Esophagus muscularis mucosa (tissue), 4 donors: ENCODE measurements around the gene THAP4. TPM values are rescaled to one million over a fixed set of nuclear protein-coding genes. Genes with fewer than 3 reads are reported as not detected.
A peak's percentile ranks its signal among the peaks of the same experiment; 100 is the strongest.

Experiments used
- DNase-seq: peaks from one replicate; pipeline ENCODE4 v3.0.0-alpha.2; 2017; ENCODE audit errors: extremely low spot score
- H3K27ac ChIP-seq, 4 donors: fragments of 200-600 bp; sonication (generic); replicated peaks in 1 of 4; 1 replicate in 3 of 4; 2 replicates in 1 of 4; pipeline ENCODE4 v1.5.1; 2016 to 2019; ENCODE audit warnings: mild to moderate bottlenecking in 1 of 4
- H3K27me3 ChIP-seq, 4 donors: fragments of 200-600 bp; sonication (generic); one replicate each; pipeline versions ENCODE4 v1.5.1 to v1.6.0; 2016 to 2019
- H3K36me3 ChIP-seq, 4 donors: fragments of 200-600 bp; sonication (generic); one replicate each; pipeline ENCODE4 v1.5.1; 2016 to 2019
- H3K4me1 ChIP-seq, 4 donors: fragments of 200-600 bp; sonication (generic); one replicate each; pipeline ENCODE4 v1.5.1; 2016 to 2019
- H3K4me3 ChIP-seq, 4 donors: fragments of 200-600 bp; sonication (generic); 1 replicate in 2 of 4; 2 replicates in 2 of 4; pipeline ENCODE4 v1.5.1; 2016 to 2019; ENCODE audit warnings: mild to moderate bottlenecking in 4 of 4, moderate library complexity in 1 of 4
- H3K9me3 ChIP-seq, 4 donors: fragments of 200-600 bp; sonication (generic); 1 replicate in 3 of 4; 2 replicates in 1 of 4; pipeline ENCODE4 v1.5.1; 2016 to 2019
- EP300 ChIP-seq: sonication (generic); formaldehyde crosslinking; IDR thresholded peaks from one replicate; pipeline ENCODE4 v1.6.1; 2017; ENCODE audit warnings: antibody characterized with exemption
- POLR2A ChIP-seq: fragments of 450-650 bp; IDR thresholded peaks from one replicate; pipeline ENCODE4 v1.6.1; 2017; ENCODE audit warnings: antibody characterized with exemption, moderate library complexity, mild to moderate bottlenecking, low read depth
- POLR2AphosphoS5 ChIP-seq, 2 donors: sonication (generic); formaldehyde crosslinking; IDR thresholded peaks; one replicate each; pipeline ENCODE4 v1.6.1; 2017; ENCODE audit warnings: antibody characterized with exemption in 2 of 2
- WGBS: methylation state at CpG from one replicate; pipeline ENCODE4 v1.1.5; 2018; 5-methylcytosine and 5-hydroxymethylcytosine counted together
- intact Hi-C: fragments of 100-400 bp; cut with DNase I; formaldehyde crosslinking; loops from one replicate; pipeline ENCODE4 v1.15.1; 2023
- total RNA-seq, 4 donors: library from RNA; depleted of rRNA; stranded (reverse); fragments of >200 nt; gene quantifications; one replicate each; pipeline versions ENCODE4 v1.1.0 to v1.2.1, GENCODE V29; 2016
- TF ChIP-seq, protein P1 (sequence below), 3 experiments: fragments of 200-600 bp in 2 of 3; fragments of 450-650 bp in 1 of 3; sonication (generic) in 2 of 3; IDR thresholded peaks; one replicate each; pipeline ENCODE4 v1.5.1; 2017 to 2019; ENCODE audit warnings: antibody characterized with exemption in 3 of 3, mild to moderate bottlenecking in 2 of 3, moderate library complexity in 1 of 3

Gene THAP4
- total RNA-seq, 4 donors from 2014 or later, result 37.0 to 69.8 (median 49.6) TPM

DNA sequence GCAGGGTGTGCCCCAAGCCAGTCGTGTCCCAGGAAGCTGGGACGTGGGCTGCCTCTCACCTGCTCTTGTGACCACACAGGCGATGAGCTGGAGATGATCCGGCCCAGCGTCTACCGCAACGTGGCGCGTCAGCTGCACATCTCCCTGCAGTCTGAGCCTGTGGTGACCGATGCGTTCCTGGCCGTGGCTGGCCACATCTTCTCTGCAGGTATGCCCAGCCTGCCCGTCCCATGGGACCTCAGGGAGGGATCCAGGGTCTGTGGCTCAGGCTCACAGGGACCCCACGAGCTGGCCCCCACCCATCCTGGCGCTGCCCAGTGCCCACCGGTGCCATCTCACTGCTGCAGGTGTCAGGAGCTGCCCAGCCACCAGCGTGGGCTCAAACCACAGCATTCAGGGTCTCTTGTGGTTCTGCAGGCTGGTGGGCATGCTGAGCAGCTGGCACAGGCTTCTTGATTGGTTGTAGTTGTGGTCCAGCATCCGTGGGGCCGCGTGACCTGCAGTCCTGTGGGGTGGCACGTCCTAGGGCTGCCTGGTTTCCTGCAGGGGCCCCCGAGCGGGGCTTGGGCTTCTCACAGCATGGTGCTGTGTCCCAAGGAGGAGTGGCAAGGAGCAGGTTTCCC lies 74.6 kb downstream of the THAP4 start:
- intact Hi-C loops, result no loop called here
- H3K4me1 ChIP-seq, result peaks cover 42 to 86% (median 72%) of the 10 kb centered on the region in 4 donors
- H3K27me3 ChIP-seq, result peaks cover 0 to 17% (median 0%) of the 10 kb centered on the region in 4 donors
- 74% methylated on average over 13 of the region's 23 CpGs for WGBS
- TF ChIP-seq, protein P1, sequence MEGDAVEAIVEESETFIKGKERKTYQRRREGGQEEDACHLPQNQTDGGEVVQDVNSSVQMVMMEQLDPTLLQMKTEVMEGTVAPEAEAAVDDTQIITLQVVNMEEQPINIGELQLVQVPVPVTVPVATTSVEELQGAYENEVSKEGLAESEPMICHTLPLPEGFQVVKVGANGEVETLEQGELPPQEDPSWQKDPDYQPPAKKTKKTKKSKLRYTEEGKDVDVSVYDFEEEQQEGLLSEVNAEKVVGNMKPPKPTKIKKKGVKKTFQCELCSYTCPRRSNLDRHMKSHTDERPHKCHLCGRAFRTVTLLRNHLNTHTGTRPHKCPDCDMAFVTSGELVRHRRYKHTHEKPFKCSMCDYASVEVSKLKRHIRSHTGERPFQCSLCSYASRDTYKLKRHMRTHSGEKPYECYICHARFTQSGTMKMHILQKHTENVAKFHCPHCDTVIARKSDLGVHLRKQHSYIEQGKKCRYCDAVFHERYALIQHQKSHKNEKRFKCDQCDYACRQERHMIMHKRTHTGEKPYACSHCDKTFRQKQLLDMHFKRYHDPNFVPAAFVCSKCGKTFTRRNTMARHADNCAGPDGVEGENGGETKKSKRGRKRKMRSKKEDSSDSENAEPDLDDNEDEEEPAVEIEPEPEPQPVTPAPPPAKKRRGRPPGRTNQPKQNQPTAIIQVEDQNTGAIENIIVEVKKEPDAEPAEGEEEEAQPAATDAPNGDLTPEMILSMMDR (IDR thresholded peaks at IDR 0.05), result no peak
- TF ChIP-seq POLR2AphosphoS5 (IDR thresholded peaks at IDR 0.05), result no peak
- no peak for TF ChIP-seq EP300
- no peak for TF ChIP-seq POLR2A
- peak overlapping the region in 1 of 4 donors; percentile 30 for H3K27ac ChIP-seq
- H3K9me3 ChIP-seq, result peaks cover 0 to 2% (median 0%) of the 10 kb centered on the region in 4 donors
- H3K36me3 ChIP-seq, result peaks cover 0 to 18% (median 12%) of the 10 kb centered on the region in 4 donors
- DNase-seq, result no peak
- no peak overlapping the region for H3K4me3 ChIP-seq

DNA sequence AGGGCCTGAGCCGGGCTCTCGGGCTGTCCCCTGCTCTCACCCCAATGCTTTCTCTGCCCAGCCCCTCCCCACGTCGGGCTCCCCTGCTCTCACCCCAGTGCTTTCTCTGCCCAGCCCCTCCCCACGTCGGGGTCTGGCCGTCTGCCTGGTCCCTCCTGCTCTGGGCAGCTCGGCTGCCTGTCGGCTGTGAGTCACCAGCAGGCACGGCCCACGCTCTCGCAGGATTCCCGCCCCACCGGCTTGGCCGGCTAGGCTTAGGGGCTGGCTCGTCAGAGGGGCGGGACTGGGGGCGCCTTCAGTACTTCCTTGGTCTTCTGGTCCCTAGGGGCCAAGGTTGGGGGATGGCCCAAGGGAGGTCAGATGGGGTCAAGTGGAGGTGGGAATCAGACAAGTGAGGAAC lies 75.1 kb downstream of the THAP4 start:
- no CpG with 5 or more reads among the region's 18 CpGs for WGBS

DNA sequence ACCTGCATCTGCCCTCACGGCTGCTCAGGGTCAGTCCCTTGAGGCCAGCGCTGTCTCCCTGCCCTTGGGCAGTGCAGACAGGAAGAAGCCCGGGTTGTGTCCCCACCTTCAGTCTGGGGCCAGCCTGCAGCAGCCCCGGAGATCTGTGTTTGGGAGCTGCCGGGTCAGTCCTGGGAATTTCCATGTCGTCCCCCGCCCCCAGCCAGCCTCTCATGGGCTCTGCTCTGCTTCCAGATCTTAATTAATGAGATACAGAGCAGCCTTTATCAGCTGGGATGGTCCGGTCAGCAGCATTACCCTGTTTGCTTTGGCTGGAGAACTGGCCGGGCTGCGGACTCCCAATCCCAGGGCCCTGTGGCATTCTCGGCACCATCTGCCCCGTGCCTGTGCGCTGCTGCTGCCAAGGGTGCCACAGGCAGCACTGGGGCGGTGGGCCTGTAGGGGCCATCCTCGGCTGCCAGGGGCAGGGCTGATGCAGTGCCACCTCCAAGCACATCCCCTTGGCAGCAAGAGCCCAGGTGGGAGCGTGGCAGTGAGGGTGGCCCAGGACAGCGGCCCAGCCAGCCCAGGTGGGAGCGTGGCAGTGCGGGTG lies 76.0 kb downstream of the THAP4 start:
- H3K4me1 ChIP-seq, result peaks cover 42 to 76% (median 72%) of the 10 kb centered on the region in 4 donors
- H3K36me3 ChIP-seq, result peaks cover 0 to 18% (median 12%) of the 10 kb centered on the region in 4 donors
- H3K27me3 ChIP-seq, result peaks cover 0 to 17% (median 0%) of the 10 kb centered on the region in 4 donors
- intact Hi-C loops, result no loop called here
- TF ChIP-seq POLR2A, result no peak
- TF ChIP-seq, protein P1 (IDR thresholded peaks at IDR 0.05), result no peak
- no peak for TF ChIP-seq EP300
- no peak for TF ChIP-seq POLR2AphosphoS5 (IDR thresholded peaks at IDR 0.05)
- WGBS, result 31% methylated on average over 6 of the region's 19 CpGs
- peak overlapping the region; percentile 75 to 90 (median 84) for H3K27ac ChIP-seq
- peaks cover 0 to 16% (median 2%) of the 10 kb centered on the region in 4 donors for H3K9me3 ChIP-seq
- peak overlapping the region; percentile 66 to 87 (median 79) for H3K4me3 ChIP-seq
- no peak for DNase-seq

More for the DNA sequence above, 75.1 kb downstream of the THAP4 start:
- Histone ChIP-seq H3K4me3 (peak overlapping the region in 3 of 4 donors; percentile 1 to 30 (median 20)), H3K9me3 (peaks cover 0 to 7% (median under 1%) of the 10 kb centered on the region in 4 donors), H3K36me3 (peaks cover 0 to 18% (median 12%) of the 10 kb centered on the region in 4 donors), H3K27me3 (peaks cover 0 to 17% (median 0%) of the 10 kb centered on the region in 4 donors), H3K4me1 (peaks cover 42 to 84% (median 72%) of the 10 kb centered on the region in 4 donors), H3K27ac (peak overlapping the region in 1 of 4 donors; percentile 30)
- no peak for DNase-seq
- intact Hi-C loops, result no loop called here
- no peak for TF ChIP-seq EP300
- TF ChIP-seq POLR2AphosphoS5 (IDR thresholded peaks at IDR 0.05), result peak in 1 of 2 donors; percentile 52
- TF ChIP-seq, protein P1 (IDR thresholded peaks at IDR 0.05), result no peak
- TF ChIP-seq POLR2A, result no peak

DNA sequence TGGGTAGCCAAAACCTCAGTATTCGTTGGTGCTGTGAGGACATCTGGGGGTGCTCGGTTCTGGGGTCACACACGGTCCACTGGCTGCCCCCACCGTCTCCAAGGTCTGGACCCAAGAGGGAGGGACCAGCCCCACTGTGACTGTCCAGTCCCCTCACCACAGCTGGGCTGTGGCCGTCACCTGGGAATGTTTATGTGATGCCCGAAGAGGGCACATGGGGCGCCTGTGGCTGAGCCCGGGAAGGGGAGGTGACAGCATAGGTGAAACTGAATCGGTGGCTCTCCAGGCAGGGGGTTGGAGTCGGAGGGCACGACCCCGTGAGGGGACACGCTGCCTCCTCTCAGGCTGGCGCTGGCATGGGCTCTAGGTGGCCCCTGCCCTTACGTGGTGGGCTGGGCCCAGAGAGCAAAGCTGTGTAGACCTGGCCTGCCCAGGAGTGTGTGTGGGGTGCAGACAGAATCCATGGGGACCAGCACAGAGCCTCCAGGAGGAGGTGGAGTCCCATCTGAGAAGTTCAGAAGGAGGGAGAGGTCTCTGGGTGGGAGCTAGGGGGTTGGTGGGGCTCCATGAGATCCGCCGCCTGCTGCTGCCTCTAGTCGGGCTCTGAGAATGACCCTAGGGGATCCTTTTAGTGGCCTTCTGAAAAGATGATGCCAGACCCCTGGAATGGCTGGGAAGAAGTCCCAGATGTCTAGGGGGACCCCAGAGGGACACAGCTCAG lies 76.6 kb downstream of the THAP4 start:
- H3K27ac ChIP-seq, result peak overlapping the region; percentile 75 to 90 (median 84)
- DNase-seq, result no peak
- 53% methylated on average over 12 of the region's 18 CpGs for WGBS
- peak overlapping the region; percentile 66 to 87 (median 79) for H3K4me3 ChIP-seq
- H3K36me3 ChIP-seq, result peaks cover 0 to 18% (median 12%) of the 10 kb centered on the region in 4 donors
- H3K4me1 ChIP-seq, result peaks cover 42 to 71% (median 69%) of the 10 kb centered on the region in 4 donors
- peaks cover 0 to 17% (median 0%) of the 10 kb centered on the region in 4 donors for H3K27me3 ChIP-seq
- H3K9me3 ChIP-seq, result peaks cover 0 to 21% (median 2%) of the 10 kb centered on the region in 4 donors
- intact Hi-C loops, result no loop called here
- TF ChIP-seq, protein P1 (IDR thresholded peaks at IDR 0.05), result no peak
- TF ChIP-seq EP300 (no peak), POLR2AphosphoS5 (IDR thresholded peaks at IDR 0.05) (no peak), POLR2A (no peak)
